ENCODE measurements around the gene CTNNA2. TPM values are rescaled to one million over a fixed set of nuclear protein-coding genes. Genes with fewer than 3 reads are reported as not detected.

Gene CTNNA2
- total RNA-seq, 1 experiment from 2014 or later: 0.54 TPM

GRCh38 chr2:80621656-80622055 is 1108.8 kb downstream of the CTNNA2 start:
- DNase-seq (ENCODE audit: low read depth, low spot score): no peak
- no peak overlapping the region for H3K27ac ChIP-seq (ENCODE audit: low read length)
- H3K36me3 ChIP-seq (ENCODE audit: control insufficient read depth, insufficient read depth, low read length): no peaks in the 10 kb centered on the region
- intact Hi-C loops (cut with micrococcal nuclease; ENCODE audit: unreplicated experiment): no loop called here
- POLR2A ChIA-PET: no interaction called here
- no TSS peak for BruUV-seq (replicated peaks)
- CTCF ChIA-PET: no interaction called here
- in situ Hi-C loops (cut with HindIII; ENCODE audit: low pct_unique_long_range_greater_than_20kb, low sequenced_read_pairs): no loop called here
- H3K4me1 ChIP-seq (ENCODE audit: control insufficient read depth, insufficient read depth, low read length): no peaks in the 10 kb centered on the region
- no peak overlapping the region for H3K4me3 ChIP-seq (ENCODE audit: low read depth in 2 of 2, low read length in 2 of 2)
- no peaks in the 10 kb centered on the region for H3K27me3 ChIP-seq (ENCODE audit: control insufficient read depth, insufficient read depth, low read length)
- TF ChIP-seq REST (IDR thresholded peaks at IDR 0.05; ENCODE audit: insufficient read depth in 1 of 2, low read depth in 2 of 2, low read length in 1 of 2) (no peak), TCF7L2 (IDR thresholded peaks at IDR 0.05; ENCODE audit: low read depth, low read length) (no peak), POLR2AphosphoS5 (IDR thresholded peaks at IDR 0.05; ENCODE audit: low read depth, low read length) (no peak), CTCF (IDR thresholded peaks at IDR 0.05) (no peak), SIN3A (IDR thresholded peaks at IDR 0.05; ENCODE audit: borderline replicate concordance, insufficient read depth, low read depth, low read length) (no peak)
- ATAC-seq: no peak
- H3K9me3 ChIP-seq (ENCODE audit: control insufficient read depth, insufficient read depth, low read depth, low read length): no peaks in the 10 kb centered on the region

GRCh38 chr2:80624062-80624461 is 1111.2 kb downstream of the CTNNA2 start:
- BruUV-seq (replicated peaks): no TSS peak
- no peaks in the 10 kb centered on the region for H3K4me1 ChIP-seq (ENCODE audit: control insufficient read depth, insufficient read depth, low read length)
- DNase-seq (ENCODE audit: low read depth, low spot score) (no peak), ATAC-seq (no peak)
- no peaks in the 10 kb centered on the region for H3K27me3 ChIP-seq (ENCODE audit: control insufficient read depth, insufficient read depth, low read length)
- CTCF ChIA-PET: no interaction called here
- H3K36me3 ChIP-seq (ENCODE audit: control insufficient read depth, insufficient read depth, low read length): no peaks in the 10 kb centered on the region
- H3K27ac ChIP-seq (ENCODE audit: low read length): no peak overlapping the region
- in situ Hi-C loops (cut with HindIII; ENCODE audit: low pct_unique_long_range_greater_than_20kb, low sequenced_read_pairs) (no loop called here), intact Hi-C loops (cut with micrococcal nuclease; ENCODE audit: unreplicated experiment) (no loop called here)
- H3K4me3 ChIP-seq (ENCODE audit: low read depth in 2 of 2, low read length in 2 of 2): no peak overlapping the region
- no peaks in the 10 kb centered on the region for H3K9me3 ChIP-seq (ENCODE audit: control insufficient read depth, insufficient read depth, low read depth, low read length)
- POLR2A ChIA-PET: no interaction called here
- TF ChIP-seq REST (IDR thresholded peaks at IDR 0.05; ENCODE audit: insufficient read depth in 1 of 2, low read depth in 2 of 2, low read length in 1 of 2) (no peak), CTCF (IDR thresholded peaks at IDR 0.05) (no peak), SIN3A (IDR thresholded peaks at IDR 0.05; ENCODE audit: borderline replicate concordance, insufficient read depth, low read depth, low read length) (no peak), TCF7L2 (IDR thresholded peaks at IDR 0.05; ENCODE audit: low read depth, low read length) (no peak), POLR2AphosphoS5 (IDR thresholded peaks at IDR 0.05; ENCODE audit: low read depth, low read length) (no peak)

All from Panc1 (cell line).